ENCODE data around the gene PAK1IP1.
"Not testable (repeated sequence)": the region's sequence is repeated elsewhere in the genome, so short reads cannot be mapped to it uniquely, and the experiment has no call there.

Gene PAK1IP1

DNA sequence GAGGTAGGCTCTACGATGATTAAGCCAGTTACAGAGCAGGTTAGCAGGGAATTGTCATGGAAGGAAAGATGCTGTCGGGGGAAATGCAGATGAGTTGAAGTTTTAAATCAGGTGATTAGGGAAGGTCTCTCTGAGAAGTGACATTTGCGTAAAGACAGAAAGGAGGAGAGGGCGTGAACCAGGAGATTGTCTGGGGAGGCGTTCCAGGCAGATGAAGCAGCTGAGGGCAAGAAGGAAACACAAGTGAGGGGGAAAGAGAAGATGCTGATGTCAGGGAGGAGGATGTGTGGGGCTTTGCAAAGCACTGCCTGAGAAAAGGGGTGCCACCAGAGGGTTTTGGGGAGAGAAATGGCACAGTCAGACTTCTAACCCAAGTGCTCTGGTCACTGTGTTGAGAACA is 50.3 kb downstream of the PAK1IP1 start:
- DNase-seq = no peak

DNA sequence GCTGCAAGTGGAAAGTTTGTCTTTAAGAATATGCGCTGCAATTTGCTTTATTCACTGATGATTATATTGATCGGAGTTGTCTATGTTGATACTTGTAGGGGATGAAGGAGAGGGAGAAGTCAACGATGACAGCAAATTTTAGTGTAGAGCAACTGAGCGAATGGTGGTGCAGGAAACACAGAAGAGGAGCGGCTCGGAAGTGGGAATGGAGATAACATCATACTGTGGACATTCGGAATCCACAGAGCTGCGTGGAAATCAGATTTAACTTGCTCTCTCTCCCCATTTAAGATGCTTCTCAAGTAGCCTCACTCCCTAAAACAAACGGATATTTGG is 52.1 kb downstream of the PAK1IP1 start:
- no peak for DNase-seq

GRCh38 chr6:10747251-10747972 is 52.6 kb downstream of the PAK1IP1 start, which contains the start of gene TMEM14B:
Gene TMEM14B, plus strand, starts transcription at chr6:10747805. Its CDS starts 1,441 bp downstream, at chr6:10749246.
- DNase-seq = peak; percentile 91

GRCh38 chr6:10749734-10750133 is 55.0 kb downstream of the PAK1IP1 start:
- DNase-seq = no peak

GRCh38 chr6:10750568-10750967 is 55.8 kb downstream of the PAK1IP1 start:
- DNase-seq = not testable (repeated sequence)

DNA sequence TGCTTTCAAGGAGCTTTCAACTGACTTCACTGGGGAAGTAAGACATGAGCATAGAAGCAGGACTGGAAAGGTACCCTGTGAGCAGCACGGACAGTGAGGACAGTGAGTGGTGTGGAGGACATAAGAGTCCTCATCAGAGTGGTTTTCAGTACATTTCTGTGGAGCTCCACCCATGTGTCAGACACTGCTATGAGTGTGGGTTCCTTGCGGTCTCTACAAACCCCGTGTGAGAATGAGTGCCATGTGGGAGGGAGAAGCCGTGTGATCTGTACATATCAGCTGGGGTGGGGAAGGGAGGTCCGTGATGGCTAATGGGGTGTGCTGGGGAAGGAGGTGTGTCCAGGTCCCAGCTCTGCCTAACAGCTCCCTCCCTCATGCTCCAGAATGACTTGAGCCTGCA is 57.0 kb downstream of the PAK1IP1 start:
- DNase-seq = not testable (repeated sequence)

DNA sequence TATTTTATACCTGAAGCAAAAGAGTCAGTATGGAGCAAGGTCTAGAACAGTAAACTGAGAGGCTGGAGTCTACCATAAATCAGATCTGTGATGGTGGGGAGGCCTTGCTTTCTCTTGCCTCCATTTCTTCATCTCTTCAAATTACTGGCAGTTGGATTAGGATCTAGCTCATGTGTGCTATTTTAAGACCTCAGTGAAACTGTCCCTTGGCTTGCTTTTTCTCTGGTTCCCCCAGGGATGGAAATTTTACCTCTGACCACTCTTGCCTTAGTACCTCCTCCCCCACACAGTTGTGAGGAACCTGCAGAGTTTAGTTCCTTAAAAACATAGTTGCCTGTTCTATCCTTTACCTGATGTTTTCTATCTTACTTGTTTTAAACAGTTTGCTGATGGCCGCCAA is 61.3 kb downstream of the PAK1IP1 start:
- DNase-seq = no peak
